NCI-H2081 treated with DMSO at 0.1 percent for 48 hours (cell line): ENCODE data around the gene RIC3.

Source experiments
- DNase-seq: peaks from one replicate; lab custom pipeline; 2025; lab: John Stamatoyannopoulos, UW

Gene RIC3

GRCh38 chr11:8168485-8169257 is at the start of gene RIC3:
Gene RIC3 (minus strand): TSS chr11:8169025. CDS start chr11:8168989, 36 bp downstream.
- peak; percentile 25 for DNase-seq

GRCh38 chr11:8218409-8218808 is 49.6 kb upstream of the RIC3 start:
- DNase-seq, result no peak

- no peak for DNase-seq
Observed at GRCh38 chr11:8217926-8218325, 49.1 kb upstream of the RIC3 start.

GRCh38 chr11:8217136-8217535 is 48.3 kb upstream of the RIC3 start:
- no peak for DNase-seq

GRCh38 chr11:8213376-8213775 is 44.6 kb upstream of the RIC3 start:
- no peak for DNase-seq

GRCh38 chr11:8209208-8209807 is 40.5 kb upstream of the RIC3 start:
- DNase-seq, result no peak

GRCh38 chr11:8207080-8208000 is 38.5 kb upstream of the RIC3 start:
- DNase-seq, result no peak

GRCh38 chr11:8206251-8207079 is 37.6 kb upstream of the RIC3 start:
- no peak for DNase-seq

GRCh38 chr11:8205566-8205965 is 36.7 kb upstream of the RIC3 start:
- DNase-seq, result no peak

- DNase-seq, result no peak
Observed at GRCh38 chr11:8204596-8204995, 35.8 kb upstream of the RIC3 start.

GRCh38 chr11:8204025-8204424 is 35.2 kb upstream of the RIC3 start:
- no peak for DNase-seq

GRCh38 chr11:8203414-8203715 is 34.5 kb upstream of the RIC3 start:
- no peak for DNase-seq

- DNase-seq, result no peak
Observed at GRCh38 chr11:8202516-8203413, 33.9 kb upstream of the RIC3 start.

GRCh38 chr11:8201644-8202365 is 33.0 kb upstream of the RIC3 start:
- no peak for DNase-seq

GRCh38 chr11:8199676-8200075 is 30.9 kb upstream of the RIC3 start:
- DNase-seq, result no peak

GRCh38 chr11:8196749-8197148 is 27.9 kb upstream of the RIC3 start:
- DNase-seq, result no peak

GRCh38 chr11:8194956-8195355 is 26.1 kb upstream of the RIC3 start:
- no peak for DNase-seq

- DNase-seq, result no peak
Observed at GRCh38 chr11:8192896-8193209, 24.0 kb upstream of the RIC3 start.

GRCh38 chr11:8192016-8192895 is 23.4 kb upstream of the RIC3 start:
- no peak for DNase-seq
